KG1 (cell line): Measurements from ENCODE around the gene MTSS2.
A peak's percentile ranks its signal among the peaks of the same experiment; 100 is the strongest.

Experiments
- DNase-seq: peaks from one replicate; lab custom pipeline; 2025; lab: John Stamatoyannopoulos, UW

The MTSS2 gene

GRCh38 chr16:70698901-70699300 lies 13.0 kb upstream of the MTSS2 start:
- no peak for DNase-seq

GRCh38 chr16:70697594-70698170 lies 11.8 kb upstream of the MTSS2 start:
- no peak for DNase-seq

DNA sequence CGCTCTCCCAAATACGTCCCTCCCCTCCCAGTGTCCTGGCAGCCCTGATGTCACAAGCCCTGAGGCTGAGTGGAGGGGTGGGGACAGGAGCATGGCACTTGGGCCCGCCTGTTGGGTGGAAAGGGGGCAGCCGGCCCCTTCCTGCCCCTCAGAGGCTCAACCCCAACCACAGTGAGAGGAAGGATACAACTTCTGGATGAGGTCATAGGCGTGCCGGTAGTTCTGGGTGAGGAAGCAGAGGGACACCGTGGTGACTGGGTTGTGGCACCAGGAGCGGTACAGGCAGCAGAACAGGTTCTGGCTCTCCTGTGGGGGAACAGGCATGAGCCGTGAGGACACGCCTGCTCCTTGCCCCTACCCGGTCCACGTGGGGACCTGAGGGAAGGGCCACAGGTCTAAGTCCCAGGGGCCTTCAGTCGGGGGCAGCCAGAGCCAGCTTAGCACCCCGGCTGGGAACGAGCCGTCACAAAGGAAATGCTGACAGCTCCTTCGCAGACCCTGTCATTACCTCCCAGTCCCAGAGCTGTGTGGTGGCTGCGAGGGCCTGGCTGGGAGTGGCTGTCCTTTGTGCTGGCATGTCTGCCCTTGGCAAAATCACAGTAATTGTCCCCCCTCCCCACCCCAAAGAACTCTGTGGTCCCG lies 11.2 kb upstream of the MTSS2 start:
- DNase-seq = peak; percentile 34

DNA sequence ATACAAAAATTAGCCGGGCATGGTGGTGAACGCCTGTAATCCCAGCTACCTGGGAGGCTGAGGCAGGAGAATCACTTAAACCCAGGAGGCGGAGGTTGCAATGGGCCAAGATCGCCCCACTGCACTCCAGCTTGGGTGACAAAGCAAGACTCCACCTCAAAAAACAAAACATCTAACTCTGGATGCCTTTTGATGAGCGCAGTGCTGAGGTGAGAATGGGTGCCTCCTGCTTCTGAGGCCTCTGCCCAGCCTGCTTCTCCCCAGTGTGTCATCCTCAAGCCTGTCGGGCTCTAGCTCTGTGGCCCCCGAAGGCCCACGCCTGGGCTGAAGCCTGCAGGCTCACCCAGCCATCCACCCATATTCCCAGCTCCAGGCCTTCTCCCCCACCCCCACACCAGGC lies 10.5 kb upstream of the MTSS2 start:
- DNase-seq = no peak

DNA sequence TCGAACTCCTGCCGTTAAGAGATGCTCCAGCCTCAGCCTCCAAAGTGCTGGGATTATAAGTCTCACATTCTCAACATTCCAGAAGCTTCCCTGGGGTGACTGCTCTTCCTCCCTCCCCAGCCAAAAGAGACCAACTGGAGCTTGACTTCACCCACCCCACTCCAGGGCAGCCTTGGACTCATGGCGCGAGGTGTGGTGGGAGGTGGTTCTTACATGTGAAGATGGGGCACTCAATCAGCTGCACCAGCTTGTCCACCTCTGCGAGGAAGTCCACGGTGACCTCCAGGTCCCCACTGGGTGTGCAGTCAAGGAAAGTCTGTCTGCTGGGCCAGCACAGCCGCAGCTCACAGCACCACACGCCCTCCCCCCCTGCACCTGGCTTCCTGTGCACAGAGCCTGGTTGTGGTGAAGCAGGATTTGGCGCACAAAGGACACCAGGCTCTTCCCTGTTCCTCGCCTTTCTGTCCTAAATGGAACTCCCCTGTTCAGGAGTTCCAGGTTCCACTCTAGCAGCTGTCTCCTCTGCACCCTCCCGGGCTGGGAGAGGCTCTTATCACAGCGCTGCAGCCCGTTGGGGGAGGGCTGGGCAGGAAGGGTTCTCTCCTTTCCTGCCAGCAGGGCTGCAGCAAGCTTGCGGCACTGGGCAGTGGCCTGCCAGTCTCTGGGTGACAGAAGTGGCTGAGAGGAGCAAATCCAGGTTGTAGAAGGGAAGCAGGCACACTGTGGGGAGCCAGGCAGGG lies 9.6 kb upstream of the MTSS2 start:
- peak; percentile 36 for DNase-seq

DNA sequence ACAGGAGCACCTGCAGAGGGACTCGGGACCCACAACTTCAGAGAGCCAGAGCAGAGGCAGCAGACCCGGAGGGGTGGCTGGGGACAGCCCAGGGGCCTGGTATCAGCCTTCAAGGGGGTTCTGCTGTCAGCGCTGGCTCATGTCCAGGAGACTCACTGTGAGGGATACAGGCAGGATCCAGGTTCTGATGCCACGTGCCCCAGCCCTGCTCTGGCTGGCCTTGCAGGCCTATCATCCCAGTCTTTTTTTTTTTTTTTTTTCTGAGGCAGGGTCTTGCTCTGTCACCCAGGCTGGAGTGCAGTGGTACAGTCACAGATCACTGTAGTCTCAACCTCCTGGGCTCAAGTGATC lies 9.0 kb upstream of the MTSS2 start:
- no peak for DNase-seq

- DNase-seq = no peak
Observed at GRCh38 chr16:70694088-70694867, 8.4 kb upstream of the MTSS2 start.

DNA sequence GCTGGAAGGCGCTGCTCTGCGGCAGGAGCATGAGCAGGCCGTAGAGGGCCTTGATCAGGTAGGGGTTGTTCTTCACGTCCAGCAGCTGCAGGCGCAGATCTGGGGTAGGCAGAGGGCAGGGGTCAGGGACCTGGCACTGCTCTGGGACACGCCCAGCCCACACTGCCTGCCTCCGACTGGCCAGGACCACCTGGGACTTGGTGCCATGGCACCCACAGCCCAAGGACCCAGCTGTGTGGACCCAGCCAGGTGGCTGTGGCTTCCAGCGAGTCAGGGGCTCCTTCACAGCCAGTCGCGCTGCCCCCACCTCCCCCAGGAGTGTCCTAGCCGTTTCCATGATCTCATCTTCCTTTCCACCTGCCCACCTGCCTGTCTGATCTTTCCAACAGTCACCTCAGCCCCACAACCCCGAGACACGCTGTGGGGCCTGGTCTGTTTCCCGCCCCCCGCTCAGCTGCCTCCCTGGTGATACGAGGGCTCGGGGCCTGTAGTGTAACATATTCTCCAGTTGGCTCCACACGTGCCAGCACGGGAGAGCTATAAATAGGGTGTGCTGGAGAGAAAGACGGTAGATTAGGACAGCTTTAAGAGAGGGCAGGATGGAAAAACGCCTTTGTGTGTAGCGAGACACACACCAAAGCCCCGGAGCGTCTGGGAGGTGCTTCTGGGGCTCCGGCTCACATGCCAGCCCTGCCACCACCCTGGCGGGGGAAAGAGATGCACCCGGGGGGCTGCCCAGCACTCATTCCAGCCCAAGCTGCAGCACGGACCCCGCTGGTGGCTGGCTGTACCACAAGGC lies 7.2 kb upstream of the MTSS2 start:
- no peak for DNase-seq

GRCh38 chr16:70692130-70692872 lies 6.4 kb upstream of the MTSS2 start:
- no peak for DNase-seq

DNA sequence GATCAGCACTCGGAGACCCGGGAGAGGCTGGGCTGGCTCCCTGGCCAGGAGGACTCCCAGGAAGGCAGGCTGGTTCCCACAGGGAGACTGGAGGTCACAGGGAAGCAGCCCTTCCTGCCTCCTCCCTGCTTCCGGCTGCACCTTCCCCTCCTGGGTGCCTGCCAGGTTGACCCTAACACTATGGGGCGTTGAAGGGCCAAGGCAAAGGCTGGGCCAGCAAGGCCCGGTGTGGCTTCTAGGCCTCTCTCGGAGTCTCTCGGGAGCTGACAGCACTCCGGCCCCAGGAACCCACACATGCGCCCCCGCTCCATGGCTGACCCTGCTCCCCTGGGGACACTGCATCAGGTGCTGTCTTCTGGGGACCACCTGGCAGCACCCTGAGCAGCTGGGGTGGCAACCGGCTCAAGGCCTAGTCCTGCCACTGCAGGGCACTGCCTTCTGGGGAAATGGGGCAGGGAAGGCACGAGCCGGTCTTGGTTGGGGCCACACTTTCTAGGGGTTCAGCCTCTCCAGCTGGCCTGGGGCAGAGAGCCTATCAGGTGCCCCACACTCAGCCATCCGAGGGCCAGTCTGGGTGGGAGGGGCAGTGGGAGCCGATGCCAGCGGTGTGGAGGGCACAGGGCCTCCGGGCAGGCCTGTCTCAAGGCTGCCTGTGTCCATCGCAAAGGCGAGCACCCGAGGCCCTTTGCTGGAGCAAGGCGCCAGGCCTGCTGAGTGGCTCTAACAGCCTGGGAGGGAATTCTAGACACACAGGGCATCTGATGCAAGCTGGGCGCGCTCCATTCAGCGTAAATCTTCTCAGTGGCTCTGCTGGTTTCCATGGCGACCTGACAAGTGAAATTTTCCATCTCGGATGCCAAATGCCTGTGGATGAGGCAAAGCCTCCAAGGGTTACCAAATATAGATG lies 5.6 kb upstream of the MTSS2 start:
- no peak for DNase-seq

DNA sequence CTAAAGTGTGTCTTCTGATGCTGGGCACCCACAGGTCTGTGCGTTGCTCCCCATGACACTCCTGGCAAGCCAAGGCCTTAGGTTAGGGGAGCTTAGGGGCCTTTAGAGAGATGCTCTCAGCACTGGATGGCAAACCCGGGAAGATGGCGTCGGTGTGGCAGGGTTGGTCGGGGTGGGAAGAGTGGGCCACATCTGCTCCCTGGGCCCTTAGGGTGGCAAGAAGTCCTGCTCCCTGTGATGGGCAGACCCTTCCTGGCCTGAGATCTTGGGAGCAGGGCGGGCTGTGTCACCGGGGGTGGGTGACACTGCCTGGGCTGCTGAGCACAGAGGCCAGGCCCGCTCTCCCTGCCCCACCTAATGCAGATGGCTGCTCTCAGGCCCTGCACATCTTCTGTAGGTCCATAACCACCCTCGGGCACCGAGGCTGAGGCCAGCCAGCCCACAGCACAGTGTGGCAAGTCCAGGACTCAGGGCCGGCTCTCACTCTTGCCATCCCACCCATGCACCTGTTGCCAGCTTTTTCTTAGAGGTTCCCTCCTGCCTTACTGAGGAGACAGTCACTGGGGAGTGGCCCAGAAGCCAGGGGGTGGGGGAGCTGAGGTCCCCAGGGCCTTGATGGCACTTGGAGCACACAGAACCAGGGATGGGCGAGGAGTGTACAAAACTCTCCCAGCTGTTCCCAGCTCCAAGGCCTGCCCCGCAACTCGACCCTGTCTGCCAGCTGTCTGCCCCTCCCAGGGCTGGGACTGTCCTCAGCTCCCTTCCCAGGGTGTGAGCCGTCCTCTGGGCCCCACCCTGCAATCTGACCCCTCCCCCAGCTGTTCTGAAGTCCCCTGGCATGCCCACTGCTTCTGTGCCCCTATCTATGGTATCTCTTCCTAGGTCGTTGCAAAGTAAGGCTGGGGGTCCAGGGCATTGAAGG lies 4.4 kb upstream of the MTSS2 start:
- DNase-seq = no peak

DNA sequence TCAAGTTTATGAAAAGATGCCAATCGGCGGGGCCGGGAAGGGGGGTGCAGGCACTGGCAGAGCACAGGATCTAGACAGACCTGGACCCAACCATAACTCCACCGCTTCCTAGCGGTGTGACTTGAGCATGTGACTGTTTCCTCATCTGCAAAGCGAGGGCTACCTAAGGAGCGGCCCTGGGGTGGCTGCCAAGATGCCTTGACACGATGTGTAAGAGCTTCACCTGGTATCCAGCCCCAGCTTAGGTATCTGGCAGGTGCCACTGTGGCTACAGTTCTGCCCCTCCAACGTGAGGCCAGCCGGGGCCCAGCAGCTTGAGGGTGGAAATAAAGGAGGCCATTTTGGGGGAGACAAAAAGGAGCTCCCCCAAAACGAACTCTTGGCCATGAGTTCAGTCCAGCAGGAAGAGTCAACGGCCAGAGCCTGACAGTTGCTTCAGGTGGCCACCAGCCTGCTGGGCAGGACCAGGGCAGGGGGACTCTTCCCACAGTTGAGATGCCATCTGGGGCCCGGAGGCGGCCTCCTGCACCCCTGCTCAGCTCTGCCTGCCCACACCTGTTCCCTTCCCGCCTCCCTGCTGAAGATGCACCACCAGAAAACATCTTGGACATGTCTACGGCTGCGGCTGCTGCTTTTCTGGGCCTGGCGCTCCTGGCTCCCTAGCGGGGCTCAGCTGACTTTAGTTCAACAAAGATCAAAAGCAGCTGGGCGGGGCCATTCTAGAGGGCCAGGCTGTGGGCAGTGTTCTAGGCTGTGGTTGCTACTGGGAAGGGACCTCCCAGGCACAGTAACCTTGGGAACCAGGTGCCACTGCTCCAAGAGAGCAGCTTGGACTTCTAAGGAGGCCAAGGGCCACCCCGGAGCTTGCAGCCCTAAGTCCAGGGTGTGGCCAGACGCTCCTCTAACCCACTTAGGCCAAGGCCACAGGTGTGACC lies 3.4 kb upstream of the MTSS2 start:
- no peak for DNase-seq

DNA sequence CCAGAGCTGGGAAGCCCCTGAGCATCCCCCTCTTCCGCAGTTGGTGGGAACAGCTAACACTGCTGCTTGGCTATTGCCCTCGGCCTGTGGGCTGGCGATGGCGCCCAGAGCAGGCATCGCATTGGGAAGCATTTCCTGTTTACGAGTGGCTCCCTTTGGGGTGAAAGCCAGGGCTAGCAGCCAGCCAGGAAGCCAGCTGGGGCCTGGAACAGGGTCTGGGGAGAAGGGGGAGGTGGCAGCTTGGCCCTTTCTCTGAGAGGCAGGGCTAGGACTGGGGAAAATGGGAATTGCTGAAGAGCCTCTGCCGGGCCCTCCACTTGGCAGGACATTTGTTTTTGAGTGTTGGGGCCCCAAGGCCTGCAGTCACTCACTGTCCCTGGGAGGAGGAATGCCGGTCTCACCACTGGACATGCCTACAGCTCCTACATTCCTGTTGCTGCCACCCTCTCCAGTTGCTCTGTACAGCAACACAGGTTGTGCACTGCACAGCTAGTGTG lies 2.4 kb upstream of the MTSS2 start:
- no peak for DNase-seq

DNA sequence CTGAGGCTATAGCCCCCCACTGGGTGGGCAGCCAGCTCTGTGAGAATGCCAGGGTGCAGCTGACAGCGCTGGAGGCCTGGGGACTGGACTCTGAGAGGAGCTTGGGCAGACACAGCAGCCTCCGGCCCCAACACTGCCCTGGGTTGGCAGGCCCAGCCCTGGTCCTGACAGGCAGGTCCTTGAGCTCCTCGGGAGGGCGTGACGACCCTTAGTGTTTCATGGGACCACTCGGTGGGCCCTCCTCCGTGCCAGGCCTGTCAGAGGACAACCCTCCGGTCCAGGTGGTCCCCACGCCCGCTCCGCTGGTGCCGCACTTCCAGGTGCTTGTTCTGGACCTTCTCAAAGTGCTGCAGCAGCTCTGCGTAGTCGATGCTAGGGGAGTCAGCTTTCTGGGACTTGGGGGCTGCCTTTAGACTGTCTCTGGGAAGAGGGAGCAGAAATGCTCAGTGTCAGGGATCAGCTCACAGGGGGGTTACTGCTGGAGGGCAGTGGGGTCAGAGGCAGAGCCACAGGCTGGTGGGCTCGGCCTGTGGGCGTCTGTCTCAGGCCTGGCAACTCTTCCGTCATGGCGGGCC lies 1.9 kb upstream of the MTSS2 start:
- no peak for DNase-seq

DNA sequence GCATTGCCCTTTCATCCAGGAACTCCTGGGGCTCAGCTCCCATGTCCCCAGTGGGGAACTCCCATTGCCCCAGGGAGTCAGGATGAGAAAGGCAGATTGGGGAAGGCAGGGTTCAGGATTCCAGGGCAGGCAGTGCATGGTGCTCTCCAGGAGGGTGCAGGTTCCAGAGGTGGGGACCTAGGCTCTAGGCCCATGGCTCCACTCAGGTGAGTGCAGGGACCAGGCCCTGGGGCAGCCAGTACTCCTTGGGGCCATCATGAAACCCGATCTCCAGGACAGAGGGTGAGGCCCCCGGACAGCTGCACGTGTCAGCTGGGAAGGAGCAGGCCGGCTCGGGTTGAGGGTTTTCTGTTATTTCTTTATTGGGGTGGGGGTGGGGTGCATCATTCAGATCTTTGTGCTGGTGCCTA lies 1.3 kb upstream of the MTSS2 start:
- DNase-seq = no peak

GRCh38 chr16:70686376-70687101 lies 686 bp upstream of the MTSS2 start:
- DNase-seq = no peak
